ENCODE data around the gene AKAP7. TPM values are rescaled to one million over a fixed set of nuclear protein-coding genes. Genes with fewer than 3 reads are reported as not detected.

AKAP7 gene
- total and polyA plus RNA-seq, 2 donors (not counting 1 experiment from before 2014, with no cell fraction given), result 6.3 to 10.8 TPM

- DNase-seq (no peak), ATAC-seq (ENCODE audit: low read depth) (no peak)
- CTCF ChIA-PET, result interaction anchor here (0.9 to 3.8 kb wide), 2 partner anchors 328 to 890 kb away, joined by 4 to 15 read pairs; no protein-coding TSS in a partner anchor
- H4K20me1 ChIP-seq (ENCODE audit: control insufficient read depth, insufficient read depth, low read length, poor library complexity, severe bottlenecking), result no peaks in the 10 kb centered on the region
- Mint-ChIP-seq H3K27me3 (no peaks in the 10 kb centered on the region), H3K9me3 (ENCODE audit: insufficient read depth) (no peaks in the 10 kb centered on the region), H3K4me3 (no peak overlapping the region), H3K27ac (no peak overlapping the region), H3K4me1 (peaks cover 12% of the 10 kb centered on the region)
- H2AFZ ChIP-seq (ENCODE audit: insufficient read depth, low read depth, low read length, poor library complexity, severe bottlenecking), result no peak overlapping the region
- peaks cover 0 to 3% of the 10 kb centered on the region in 2 experiments for H3K36me3 ChIP-seq (replicated peaks in 1 of 2; ENCODE audit: control extremely low read depth in 1 of 2, control insufficient read depth in 1 of 2, extremely low read depth in 1 of 2, insufficient read depth in 2 of 2, low read length in 1 of 2)
- no peak overlapping the region for H3K9ac ChIP-seq (ENCODE audit: low read length)
- H3K27me3 ChIP-seq (replicated peaks in 1 of 4; ENCODE audit: control extremely low read depth in 1 of 4, control insufficient read depth in 3 of 4, insufficient read depth in 4 of 4, low read length in 3 of 4), result no peaks in the 10 kb centered on the region
- no CpG with 5 or more reads among the region's 3 CpGs for WGBS (ENCODE audit: insufficient coverage)
- intact Hi-C loops (cut with micrococcal nuclease), result no loop called here
- POLR2A ChIA-PET, result no interaction called here
- no peak overlapping the region for H3K27ac ChIP-seq (ENCODE audit: low read length in 2 of 2)
- no peak overlapping the region for H3K4me3 ChIP-seq (ENCODE audit: control extremely low read depth in 1 of 5, extremely low read depth in 1 of 5, insufficient read depth in 1 of 5, low read depth in 2 of 5, low read length in 4 of 5)
- H3K9me3 ChIP-seq (ENCODE audit: control extremely low read depth in 1 of 3, control insufficient read depth in 2 of 3, insufficient read depth in 1 of 3, low read length in 2 of 3), result no peaks in the 10 kb centered on the region
- peaks cover under 1% of the 10 kb centered on the region for H3K79me2 ChIP-seq (ENCODE audit: control insufficient read depth, insufficient read depth, low read length)
- peaks cover 0 to 8% of the 10 kb centered on the region in 2 donors for H3K4me1 ChIP-seq (ENCODE audit: control insufficient read depth in 2 of 2, insufficient read depth in 2 of 2, low read length in 2 of 2)
- TF ChIP-seq CTCF (IDR thresholded peaks at IDR 0.05), result no peak
- no peak for TF ChIP-seq EZH2 (IDR thresholded peaks at IDR 0.05; ENCODE audit: borderline replicate concordance, insufficient read depth, low read depth, low read length, poor library complexity, severe bottlenecking)
- no peak overlapping the region for H3K4me2 ChIP-seq (replicated peaks; ENCODE audit: low read depth, low read length, poor library complexity, severe bottlenecking)
Measured at GRCh38 chr6:131205481-131206244, 70.4 kb downstream of the AKAP7 start.

All from B cell (primary cell).